RCC 7860 (cell line): Measurements from ENCODE around the gene DNLZ.
"Not testable (repeated sequence)": the region's sequence is repeated elsewhere in the genome, so short reads cannot be mapped to it uniquely, and the experiment has no call there.

Experiments
- DNase-seq: peaks from one replicate; pipeline ENCODE4 v3.0.0-alpha.2; 2015; ENCODE audit warnings: low spot score
- FAIRE-seq: peaks from 2 replicates; lab custom pipeline; 2012; peaks lifted over from hg19 to GRCh38; lab: Jason Lieb, UNC

Gene DNLZ

DNA sequence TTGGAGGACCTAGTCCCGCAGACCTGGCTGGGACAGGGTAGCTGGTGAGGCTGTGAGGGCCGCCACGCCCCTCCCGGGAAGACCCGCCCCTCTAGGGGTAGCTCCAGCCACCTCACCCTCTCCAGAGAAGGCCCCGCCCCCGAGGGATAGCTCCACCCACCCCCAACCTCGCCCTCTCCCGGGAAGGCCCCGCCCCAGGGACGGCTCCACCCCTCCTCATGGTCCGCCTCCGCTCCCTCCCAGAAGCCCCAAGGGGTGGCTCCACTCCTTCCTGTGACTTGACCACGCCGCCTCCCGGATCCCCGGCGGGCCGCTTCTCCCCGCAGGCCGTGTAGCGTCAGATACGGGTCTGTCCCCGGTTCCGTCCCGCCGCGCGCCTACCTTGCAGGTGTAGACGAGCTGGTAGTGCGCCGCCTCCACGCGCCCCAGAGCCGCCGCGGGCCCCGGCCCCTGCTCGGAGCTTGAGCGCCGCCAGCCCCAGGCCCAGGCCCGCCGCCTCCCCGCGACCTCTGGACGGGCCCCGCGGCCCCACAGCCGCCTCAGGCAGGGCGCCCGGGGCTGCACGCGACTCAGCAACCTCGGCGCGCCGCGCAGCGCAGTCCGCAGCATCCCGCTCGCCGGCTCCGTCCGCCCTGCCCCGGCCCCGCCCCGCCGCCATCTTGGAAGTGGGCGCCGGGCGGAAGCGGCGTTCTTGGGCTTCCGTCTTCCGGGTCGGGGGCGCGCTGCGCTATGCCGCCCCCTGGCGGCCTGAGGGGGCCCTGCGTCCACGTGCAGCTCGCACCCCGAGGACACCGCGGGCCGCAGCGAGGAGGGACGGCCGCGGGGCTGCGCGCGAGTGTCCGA lies at the start of gene DNLZ:
Gene DNLZ (minus strand): TSS at position 639 of the 843 bp plus-strand sequence. CDS start 30 bp downstream, at position 609.
- FAIRE-seq = peak; percentile 71

GRCh38 chr9:136412962-136413361 lies 49.4 kb upstream of the DNLZ start:
- FAIRE-seq = no peak
- DNase-seq = no peak

More for the DNA sequence above, at the start of gene DNLZ:
- peak; percentile 89 for DNase-seq

- FAIRE-seq (no peak), DNase-seq (no peak)
These were observed 47.8 kb upstream of the DNLZ start for GRCh38 chr9:136411378-136411777.

DNA sequence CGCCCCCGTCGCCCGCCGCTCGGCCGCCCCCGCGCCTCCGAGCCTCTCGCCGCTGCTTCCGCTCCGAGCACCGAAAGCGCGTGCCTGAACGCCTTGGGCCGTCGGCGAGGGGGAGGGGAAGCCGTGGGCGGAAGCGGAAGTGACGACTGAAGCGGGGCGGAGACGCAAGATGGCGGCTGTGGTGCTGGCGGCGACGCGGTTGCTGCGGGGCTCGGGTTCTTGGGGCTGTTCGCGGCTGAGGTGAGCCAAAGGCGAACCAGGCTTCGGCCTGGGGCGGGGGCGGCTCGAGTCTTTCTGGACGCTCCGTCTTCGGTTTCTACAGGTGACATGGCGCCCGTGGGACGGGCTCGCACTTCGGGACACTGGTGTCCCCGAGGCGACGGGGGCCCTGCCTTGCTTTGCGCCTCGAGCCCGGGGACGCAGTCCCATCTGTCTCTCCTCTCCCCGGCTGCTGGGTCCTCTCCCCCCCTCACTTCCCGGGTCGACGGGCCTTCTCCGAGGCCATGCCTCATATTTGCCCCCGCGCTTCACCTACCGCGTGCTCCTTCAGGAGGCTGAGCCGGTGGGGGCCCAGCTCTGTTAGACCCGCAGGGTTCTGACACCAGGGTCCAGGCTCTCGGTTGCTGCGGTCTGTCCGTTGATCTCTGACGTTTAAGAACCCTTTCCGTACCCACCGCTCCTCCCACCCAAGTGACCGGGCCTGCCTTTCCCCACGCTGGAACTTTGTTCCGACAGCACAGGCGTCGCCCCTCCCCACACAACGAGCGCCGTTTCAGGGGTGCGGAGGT lies 47.1 kb upstream of the DNLZ start, which contains the start of the genes ENTR1 and PMPCA:
Gene ENTR1 (minus strand): TSS at position 115 of the 788 bp plus-strand sequence. CDS start 217 bp downstream, outside the sequence.
Gene PMPCA (plus strand): TSS at position 159 of the 788 bp plus-strand sequence. CDS start 11 bp downstream, at position 170.
- FAIRE-seq = no peak
- peak; percentile 74 for DNase-seq

GRCh38 chr9:136409557-136410455 lies 46.3 kb upstream of the DNLZ start:
- FAIRE-seq (no peak), DNase-seq (no peak)

- no peak for DNase-seq
- no peak for FAIRE-seq
These were observed 44.4 kb upstream of the DNLZ start for GRCh38 chr9:136407911-136408310.

GRCh38 chr9:136407061-136407460 lies 43.5 kb upstream of the DNLZ start:
- FAIRE-seq, DNase-seq: not testable (repeated sequence)

- FAIRE-seq = not testable (repeated sequence)
These were observed 42.4 kb upstream of the DNLZ start for GRCh38 chr9:136405904-136406303.

DNA sequence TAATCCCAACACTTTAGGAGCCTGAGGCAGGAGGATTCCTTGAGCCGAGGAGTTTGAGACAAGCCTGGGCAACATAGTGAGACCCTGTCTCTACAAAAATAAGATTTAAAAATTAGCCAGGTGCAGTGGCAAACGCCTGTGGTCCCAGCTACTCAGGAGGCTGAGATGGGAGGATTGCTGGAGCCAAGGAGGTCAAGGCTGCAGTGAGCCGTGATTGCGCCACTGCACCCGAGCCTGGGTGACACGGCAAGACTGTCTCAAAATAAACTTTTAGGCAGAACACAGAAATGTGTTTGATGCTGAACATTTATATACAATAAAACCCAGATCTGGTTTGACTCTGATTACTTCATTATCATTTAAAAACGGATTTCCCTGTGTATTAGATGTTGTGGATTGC lies 41.9 kb upstream of the DNLZ start:
- no peak for DNase-seq
- FAIRE-seq = no peak

More at GRCh38 chr9:136405904-136406303, 42.4 kb upstream of the DNLZ start:
- not testable (repeated sequence) for DNase-seq

DNA sequence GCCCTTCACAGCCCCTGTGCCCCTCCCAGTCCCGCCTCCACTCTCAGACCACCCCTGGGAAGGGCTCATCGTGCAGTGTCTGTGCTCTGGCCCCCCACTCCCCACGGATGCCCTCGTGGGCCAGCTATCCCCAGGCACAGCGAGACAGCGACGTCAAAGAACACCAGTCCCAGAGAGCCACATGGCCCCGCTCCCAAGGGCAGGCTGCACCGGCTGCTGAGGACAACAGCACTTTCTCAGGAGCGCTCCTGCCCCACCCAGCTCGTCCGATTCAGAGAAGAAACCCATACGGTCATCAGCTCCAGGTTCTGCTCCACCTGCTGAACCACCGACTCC lies 41.2 kb upstream of the DNLZ start:
- no peak for FAIRE-seq
- no peak for DNase-seq

DNA sequence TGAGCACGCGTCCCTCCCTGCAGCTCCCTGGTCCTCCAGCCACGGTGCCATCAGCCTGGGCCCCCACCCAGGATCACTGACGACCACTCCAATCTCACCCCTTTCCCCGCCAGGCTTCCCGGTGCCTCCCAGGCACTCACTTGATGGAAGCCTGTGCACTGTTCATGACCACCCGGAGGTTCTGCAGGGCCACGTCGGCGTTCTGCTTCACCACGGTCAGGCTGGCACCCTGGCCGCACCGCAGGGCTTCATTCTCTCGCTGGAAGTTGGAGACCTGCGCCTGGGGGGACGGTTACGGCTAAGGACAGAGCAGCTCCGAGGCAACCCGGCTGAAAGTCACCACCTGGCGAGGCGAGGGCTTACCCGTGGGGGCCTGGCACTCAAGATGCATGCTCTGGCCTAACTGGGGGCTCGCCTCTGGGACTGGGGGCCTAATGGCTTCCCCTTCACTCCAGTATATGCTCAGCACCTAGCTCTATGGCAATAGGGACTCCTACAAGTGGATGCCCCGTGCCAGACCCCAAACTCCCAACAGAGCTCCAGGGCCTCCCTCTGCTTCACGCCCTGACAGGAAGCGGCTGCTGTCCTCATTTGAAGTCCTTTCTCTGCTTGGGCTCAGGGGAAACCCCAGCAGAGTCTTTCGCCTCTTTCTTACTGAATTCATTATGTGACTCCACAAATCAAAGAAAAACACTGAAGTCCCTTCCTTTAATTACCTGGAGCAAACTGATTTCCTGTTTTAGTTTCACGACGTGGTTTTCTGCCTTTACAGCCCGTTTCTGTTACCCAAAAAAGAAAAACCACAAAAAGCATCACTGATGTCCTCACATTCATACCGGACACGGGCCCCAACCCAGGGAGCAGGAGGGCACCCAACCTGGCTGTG lies 40.6 kb upstream of the DNLZ start:
- no peak for DNase-seq
- FAIRE-seq = no peak

- FAIRE-seq (no peak), DNase-seq (no peak)
These were observed 40.0 kb upstream of the DNLZ start for GRCh38 chr9:136403538-136403914.

DNA sequence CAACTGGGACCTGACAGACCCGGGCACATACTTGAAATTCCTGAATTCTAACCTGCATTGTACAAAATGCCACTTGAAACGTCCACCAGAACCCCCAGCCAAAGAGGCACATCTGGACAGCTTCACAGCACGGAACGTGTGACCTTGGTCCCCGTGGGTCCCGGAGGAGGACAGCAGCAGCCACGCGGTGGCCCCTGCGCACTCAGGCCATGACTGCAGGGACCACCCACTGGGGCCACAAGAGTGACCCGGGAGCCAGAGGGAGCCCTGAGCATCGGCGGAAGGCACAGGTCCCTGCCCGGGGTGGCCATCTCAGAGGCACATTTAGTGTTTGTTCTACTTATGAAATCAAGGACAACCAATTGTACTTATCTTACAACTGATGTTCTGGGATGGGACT lies 38.5 kb upstream of the DNLZ start:
- no peak for DNase-seq

GRCh38 chr9:136401173-136401922 lies 37.8 kb upstream of the DNLZ start:
- FAIRE-seq (no peak), DNase-seq (no peak)

More for the DNA sequence above, 38.5 kb upstream of the DNLZ start:
- FAIRE-seq = no peak

- no peak for FAIRE-seq
These were observed 36.7 kb upstream of the DNLZ start, which contains the start of gene SNAPC4 for GRCh38 chr9:136400038-136400834. SNAPC4 (minus strand) TSS chr9:136400170; CDS start chr9:136398428, 1,742 bp downstream.

GRCh38 chr9:136399176-136400037 lies 35.9 kb upstream of the DNLZ start:
- no peak for FAIRE-seq
- DNase-seq = peak; percentile 45

More at GRCh38 chr9:136400038-136400834, 36.7 kb upstream of the DNLZ start, which contains the start of gene SNAPC4:
- peak; percentile 79 for DNase-seq

GRCh38 chr9:136398286-136398685 lies 34.7 kb upstream of the DNLZ start:
- FAIRE-seq (no peak), DNase-seq (no peak)
